Measurements from ENCODE around the gene SGK1. TPM values are rescaled to one million over a fixed set of nuclear protein-coding genes. Genes with fewer than 3 reads are reported as not detected.

SGK1 gene
- total RNA-seq, 1 experiment from 2014 or later: 7.8 TPM

- H3K79me2 ChIP-seq (ENCODE audit: insufficient read depth, low read length): no peaks in the 10 kb centered on the region
- no peak overlapping the region for H3K4me3 Mint-ChIP-seq
- H3K18ac ChIP-seq (ENCODE audit: insufficient read length, low read depth, low read length): no peak overlapping the region
- no peak overlapping the region for H3K56ac ChIP-seq (ENCODE audit: insufficient read length, low read depth, low read length)
- H3K9me3 Mint-ChIP-seq: no peaks in the 10 kb centered on the region
- no peak overlapping the region for H3K14ac ChIP-seq (ENCODE audit: insufficient read depth, low read length)
- no peak overlapping the region for H4K8ac ChIP-seq (replicated peaks; ENCODE audit: insufficient read length, low read depth, low read length)
- H4K20me1 ChIP-seq (ENCODE audit: control insufficient read depth, insufficient read depth, insufficient read length): no peaks in the 10 kb centered on the region
- no peak overlapping the region for H2BK20ac ChIP-seq (ENCODE audit: low read depth, low read length, poor library complexity, severe bottlenecking)
- H3K79me1 ChIP-seq (ENCODE audit: insufficient read depth, low read depth, low read length, poor library complexity, severe bottlenecking): no peaks in the 10 kb centered on the region
- peaks cover 0 to 4% (median 0%) of the 10 kb centered on the region in 3 experiments; a peak in 1 of 7 replicates for H3K36me3 Mint-ChIP-seq (ENCODE audit: insufficient read depth in 1 of 3, low read depth in 3 of 3)
- H3K23ac ChIP-seq (ENCODE audit: insufficient read length, low read depth, low read length): no peak overlapping the region
- TF ChIP-seq, protein P1, sequence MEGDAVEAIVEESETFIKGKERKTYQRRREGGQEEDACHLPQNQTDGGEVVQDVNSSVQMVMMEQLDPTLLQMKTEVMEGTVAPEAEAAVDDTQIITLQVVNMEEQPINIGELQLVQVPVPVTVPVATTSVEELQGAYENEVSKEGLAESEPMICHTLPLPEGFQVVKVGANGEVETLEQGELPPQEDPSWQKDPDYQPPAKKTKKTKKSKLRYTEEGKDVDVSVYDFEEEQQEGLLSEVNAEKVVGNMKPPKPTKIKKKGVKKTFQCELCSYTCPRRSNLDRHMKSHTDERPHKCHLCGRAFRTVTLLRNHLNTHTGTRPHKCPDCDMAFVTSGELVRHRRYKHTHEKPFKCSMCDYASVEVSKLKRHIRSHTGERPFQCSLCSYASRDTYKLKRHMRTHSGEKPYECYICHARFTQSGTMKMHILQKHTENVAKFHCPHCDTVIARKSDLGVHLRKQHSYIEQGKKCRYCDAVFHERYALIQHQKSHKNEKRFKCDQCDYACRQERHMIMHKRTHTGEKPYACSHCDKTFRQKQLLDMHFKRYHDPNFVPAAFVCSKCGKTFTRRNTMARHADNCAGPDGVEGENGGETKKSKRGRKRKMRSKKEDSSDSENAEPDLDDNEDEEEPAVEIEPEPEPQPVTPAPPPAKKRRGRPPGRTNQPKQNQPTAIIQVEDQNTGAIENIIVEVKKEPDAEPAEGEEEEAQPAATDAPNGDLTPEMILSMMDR (conservative IDR thresholded peaks at IDR 0.05): no peak
- H2AK5ac ChIP-seq (ENCODE audit: insufficient read length, low read length): no peak overlapping the region
- no peak overlapping the region for H2BK5ac ChIP-seq (ENCODE audit: insufficient read length, low read length)
- H3K4me1 Mint-ChIP-seq: peaks cover 16 to 23% of the 10 kb centered on the region in 2 experiments
- no peak overlapping the region for H2BK15ac ChIP-seq (ENCODE audit: low read depth, low read length)
- H3K9ac ChIP-seq (ENCODE audit: extremely low read depth, insufficient read length, low read length): no peak overlapping the region
- DNase-seq: no peak
- no peak overlapping the region for H2BK12ac ChIP-seq (ENCODE audit: insufficient read length, low read depth, low read length)
- H3K27ac ChIP-seq (ENCODE audit: insufficient read length, low read depth, low read length): no peak overlapping the region
- no peaks in the 10 kb centered on the region for H3K27me3 ChIP-seq (ENCODE audit: insufficient read depth, low read length)
- no peak overlapping the region for H4K91ac ChIP-seq (ENCODE audit: insufficient read length, low read depth, low read length)
- H3K4ac ChIP-seq (ENCODE audit: low read depth, low read length): no peak overlapping the region
- no peak overlapping the region for H3K4me2 ChIP-seq (ENCODE audit: insufficient read depth, insufficient read length, low read length)
- H3K4me1 ChIP-seq (ENCODE audit: insufficient read depth, low read length): no peaks in the 10 kb centered on the region
- no peaks in the 10 kb centered on the region for H3K23me2 ChIP-seq (ENCODE audit: insufficient read length, low read depth, low read length, poor library complexity, severe bottlenecking)
- H3K27ac Mint-ChIP-seq: peak overlapping the region in 1 of 3 experiments; percentile 76; a peak in 1 of 7 replicates
- H2BK120ac ChIP-seq (ENCODE audit: low read depth, low read length, poor library complexity, severe bottlenecking): no peak overlapping the region
- H3K27me3 Mint-ChIP-seq (ENCODE audit: low read depth): no peaks in the 10 kb centered on the region
- H4K5ac ChIP-seq (ENCODE audit: insufficient read length, low read depth, low read length): no peak overlapping the region
- H3K9me3 ChIP-seq (ENCODE audit: control insufficient read depth, low read depth, low read length): no peaks in the 10 kb centered on the region
- no CpG with 5 or more reads among the region's 3 CpGs for WGBS (ENCODE audit: extremely low coverage, insufficient read length, low lambda C conversion rate)
- H2AFZ ChIP-seq (ENCODE audit: low read length): no peak overlapping the region
- H3T11ph ChIP-seq (ENCODE audit: low read length): no peak overlapping the region
These were observed 87.0 kb downstream of the SGK1 start for GRCh38 chr6:134230940-134231339.
